Measurements from ENCODE around the gene NEU4.

NEU4 gene

DNA sequence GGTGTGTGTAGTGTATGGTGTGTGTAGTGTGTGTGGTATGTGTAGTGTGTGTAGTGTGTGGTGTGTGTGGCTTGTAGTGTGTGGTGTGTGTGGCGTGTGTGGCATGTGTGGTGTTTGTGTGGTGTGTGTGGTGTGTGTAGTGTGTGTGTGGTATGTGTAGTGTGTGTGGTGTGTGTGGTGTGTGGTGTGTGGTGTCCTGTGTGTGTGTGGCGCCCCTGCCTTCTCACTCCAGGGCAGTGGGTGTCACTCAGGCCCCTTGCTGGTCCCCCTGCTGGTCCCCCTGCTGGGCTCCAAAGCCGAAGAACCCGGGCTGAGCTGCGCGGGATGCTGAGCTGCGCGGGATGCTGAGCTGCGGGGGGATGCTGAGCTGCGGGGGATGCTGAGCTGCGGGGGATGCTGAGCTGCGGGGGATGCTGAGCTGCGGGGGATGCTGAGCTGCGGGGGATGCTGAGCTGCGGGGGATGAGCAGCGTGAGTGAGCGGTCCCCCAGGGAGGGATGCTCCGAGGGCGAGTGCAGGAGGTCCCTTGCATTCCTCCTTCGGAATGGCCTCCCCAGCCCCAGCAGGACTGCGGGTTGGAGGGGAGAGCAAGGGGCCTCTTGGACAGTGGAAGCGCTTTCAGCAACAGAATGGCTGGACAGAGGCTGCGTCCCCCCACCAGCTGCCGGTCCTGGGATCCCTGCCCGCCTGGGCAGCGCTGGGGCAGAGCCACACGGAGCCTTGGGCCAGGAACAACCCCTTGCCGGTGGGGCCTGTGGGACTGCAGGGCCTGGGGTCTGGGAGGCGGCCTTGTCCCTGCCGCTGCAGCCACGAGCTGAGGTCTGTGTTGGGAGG, 57.2 kb downstream of the NEU4 start:
- DNase-seq = no peak
